Measurements from ENCODE around the gene CLIP1. TPM values are rescaled to one million over a fixed set of nuclear protein-coding genes. Genes with fewer than 3 reads are reported as not detected.

CLIP1 gene
- total and polyA plus RNA-seq, 2 of the 4 experiments (the other 2 are of a cell fraction): 38.0 to 54.8 TPM

DNA sequence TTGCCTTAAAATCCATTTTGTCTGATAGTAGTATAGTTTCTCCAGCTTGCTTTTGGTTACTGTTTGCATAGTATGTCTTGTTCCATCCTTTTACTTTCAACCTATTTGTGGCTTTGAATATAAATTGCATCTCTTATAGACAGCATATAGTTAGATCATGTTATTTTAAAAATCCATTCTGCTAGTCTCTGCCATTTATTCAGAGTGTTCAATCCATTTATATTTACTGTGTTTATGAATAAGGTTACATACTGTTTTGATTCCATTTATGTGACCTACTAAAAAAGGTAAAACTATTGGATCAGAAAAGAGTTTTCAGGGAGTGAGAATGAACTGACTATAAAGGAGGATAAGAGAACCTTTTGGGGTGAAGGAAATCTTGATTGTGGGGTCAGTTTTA lies 126.6 kb downstream of the CLIP1 start:
- H3K4me3 ChIP-seq (ENCODE audit: insufficient read depth, low read depth, low read length): no peak overlapping the region
- in situ Hi-C loops (cut with MboI; ENCODE audit: low sequenced_read_pairs): no loop called here
- no peaks in the 10 kb centered on the region for H3K27me3 ChIP-seq (ENCODE audit: control insufficient read depth, insufficient read depth, low read length)
- H3K4me1 ChIP-seq (ENCODE audit: control insufficient read depth, insufficient read depth, low read length): peaks cover under 1% of the 10 kb centered on the region; the same call in 1 of the 2 replicates
- H2BK20ac ChIP-seq (ENCODE audit: low read depth, low read length): no peak overlapping the region
- peaks cover 9% of the 10 kb centered on the region; the same call in 1 of the 2 replicates for H3K9me1 ChIP-seq (ENCODE audit: insufficient read depth, low read length)
- H2AFZ ChIP-seq (replicated peaks; ENCODE audit: low read length, poor library complexity): no peak overlapping the region
- dilution Hi-C loops (cut with HindIII; ENCODE audit: low sequenced_read_pairs, unreplicated experiment): no loop called here
- no peak overlapping the region for H4K91ac ChIP-seq (ENCODE audit: insufficient read depth, low read depth, low read length)
- H3K14ac ChIP-seq (replicated peaks; ENCODE audit: low read depth, low read length): no peak overlapping the region
- ChIA-PET POLR2A (ENCODE audit: unreplicated experiment) (no interaction called here), CTCF (interaction anchor here (0.6 to 1.0 kb wide), 4 partner anchors 13 to 358 kb away, joined by 3 read pairs; no protein-coding TSS in a partner anchor)
- no peak overlapping the region for H2AK9ac ChIP-seq (replicated peaks; ENCODE audit: low read depth, low read length, poor library complexity)
- no peak overlapping the region for H2AK5ac ChIP-seq (ENCODE audit: low read depth, low read length)
- H3K18ac ChIP-seq (ENCODE audit: low read depth, low read length): no peak overlapping the region
- H3K4me2 ChIP-seq (ENCODE audit: low read depth, low read length): no peak overlapping the region
- no TSS peak for BruUV-seq (replicated peaks)
- TF ChIP-seq, protein P1, sequence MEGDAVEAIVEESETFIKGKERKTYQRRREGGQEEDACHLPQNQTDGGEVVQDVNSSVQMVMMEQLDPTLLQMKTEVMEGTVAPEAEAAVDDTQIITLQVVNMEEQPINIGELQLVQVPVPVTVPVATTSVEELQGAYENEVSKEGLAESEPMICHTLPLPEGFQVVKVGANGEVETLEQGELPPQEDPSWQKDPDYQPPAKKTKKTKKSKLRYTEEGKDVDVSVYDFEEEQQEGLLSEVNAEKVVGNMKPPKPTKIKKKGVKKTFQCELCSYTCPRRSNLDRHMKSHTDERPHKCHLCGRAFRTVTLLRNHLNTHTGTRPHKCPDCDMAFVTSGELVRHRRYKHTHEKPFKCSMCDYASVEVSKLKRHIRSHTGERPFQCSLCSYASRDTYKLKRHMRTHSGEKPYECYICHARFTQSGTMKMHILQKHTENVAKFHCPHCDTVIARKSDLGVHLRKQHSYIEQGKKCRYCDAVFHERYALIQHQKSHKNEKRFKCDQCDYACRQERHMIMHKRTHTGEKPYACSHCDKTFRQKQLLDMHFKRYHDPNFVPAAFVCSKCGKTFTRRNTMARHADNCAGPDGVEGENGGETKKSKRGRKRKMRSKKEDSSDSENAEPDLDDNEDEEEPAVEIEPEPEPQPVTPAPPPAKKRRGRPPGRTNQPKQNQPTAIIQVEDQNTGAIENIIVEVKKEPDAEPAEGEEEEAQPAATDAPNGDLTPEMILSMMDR (conservative IDR thresholded peaks at IDR 0.05; ENCODE audit: low read depth, low read length): no peak
- TF ChIP-seq SMC3 (IDR thresholded peaks at IDR 0.05; ENCODE audit: low read depth, low read length): no peak
- TF ChIP-seq CHD1 (IDR thresholded peaks at IDR 0.05; ENCODE audit: low read depth, low read length): no peak
- no peak for TF ChIP-seq CEBPB (IDR thresholded peaks at IDR 0.05; ENCODE audit: low read depth, low read length)
- TF ChIP-seq, protein P2, sequence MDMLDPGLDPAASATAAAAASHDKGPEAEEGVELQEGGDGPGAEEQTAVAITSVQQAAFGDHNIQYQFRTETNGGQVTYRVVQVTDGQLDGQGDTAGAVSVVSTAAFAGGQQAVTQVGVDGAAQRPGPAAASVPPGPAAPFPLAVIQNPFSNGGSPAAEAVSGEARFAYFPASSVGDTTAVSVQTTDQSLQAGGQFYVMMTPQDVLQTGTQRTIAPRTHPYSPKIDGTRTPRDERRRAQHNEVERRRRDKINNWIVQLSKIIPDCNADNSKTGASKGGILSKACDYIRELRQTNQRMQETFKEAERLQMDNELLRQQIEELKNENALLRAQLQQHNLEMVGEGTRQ (IDR thresholded peaks at IDR 0.05; ENCODE audit: low read depth, low read length): no peak
- TF ChIP-seq POLR2A (IDR thresholded peaks at IDR 0.05; ENCODE audit: low read depth, low read length): no peak
- intact Hi-C loops (cut with micrococcal nuclease): no loop called here
- no peak overlapping the region for H2BK120ac ChIP-seq (ENCODE audit: low read depth, low read length)
- no peak for ATAC-seq (ENCODE audit: low read depth)
- H3K9me3 ChIP-seq (ENCODE audit: control insufficient read depth, insufficient read depth, low read length): no peaks in the 10 kb centered on the region
- no peak overlapping the region for H4K8ac ChIP-seq (ENCODE audit: low read depth in 2 of 2, low read length in 2 of 2)
- H4K5ac ChIP-seq (ENCODE audit: low read depth, low read length): no peak overlapping the region
- H3K4ac ChIP-seq (ENCODE audit: low read depth, low read length): no peak overlapping the region
- no peak overlapping the region for H3K27ac ChIP-seq (ENCODE audit: insufficient read depth, low read length)
- H4K20me1 ChIP-seq (ENCODE audit: insufficient read depth, low read length): no peaks in the 10 kb centered on the region; the same call in 1 of the 2 replicates
- peaks cover 11 to 22% of the 10 kb centered on the region in 2 experiments for H3K79me1 ChIP-seq (ENCODE audit: low read depth in 1 of 2, low read length in 2 of 2)
- H2BK5ac ChIP-seq (ENCODE audit: low read depth, low read length, poor library complexity, severe bottlenecking): no peak overlapping the region
- no peak overlapping the region for H3K23ac ChIP-seq (ENCODE audit: low read depth, low read length)
- no peak overlapping the region for H3K56ac ChIP-seq (ENCODE audit: extremely low read depth, insufficient read depth, low read length)
- no peak overlapping the region for H2BK15ac ChIP-seq (ENCODE audit: low read depth, low read length)
- no peak for DNase-seq
- peaks cover 25% of the 10 kb centered on the region for H3K36me3 ChIP-seq (ENCODE audit: control insufficient read depth, insufficient read depth, low read length)
- no peak overlapping the region for H3K9ac ChIP-seq (ENCODE audit: low read depth, low read length)

All from IMR-90 (cell line).